WTC11 (cell line): ENCODE data around the gene CHRM5. TPM values are rescaled to one million over a fixed set of nuclear protein-coding genes. Genes with fewer than 3 reads are reported as not detected.

ENCODE experiments used
- ATAC-seq: fragments of 200-7000 bp; cut with Tn5 transposase; 2 replicates; pipeline ENCODE4 v1.10.0; 2021; ENCODE audit warnings: mild to moderate bottlenecking, moderate library complexity
- CTCF ChIA-PET: fragments of 300-600 bp; sonication (Branson Sonifier 250); formaldehyde crosslinking; loops from one replicate; lab custom pipeline; 2021; ENCODE audit warnings: antibody characterized with exemption; lab: Charles Lee
- POLR2A ChIA-PET: fragments of 350-600 bp; sonication (Branson Sonifier 250); formaldehyde crosslinking; loops from one replicate; lab custom pipeline; 2021; ENCODE audit warnings: antibody characterized with exemption; lab: Charles Lee
- DNase-seq: peaks from one replicate; pipeline ENCODE4 v3.0.0; 2021; ENCODE audit warnings: low spot score
- H3K27ac Mint-ChIP-seq: 2 replicates; pipeline ENCODE4 v1.8.0; 2021; ENCODE audit warnings: mixed read lengths
- H3K27me3 Mint-ChIP-seq: 2 replicates; pipeline ENCODE4 v1.8.0; 2021; ENCODE audit warnings: low read depth, mild to moderate bottlenecking, moderate library complexity, mixed read lengths
- H3K36me3 Mint-ChIP-seq: 2 replicates; pipeline ENCODE4 v1.8.0; 2021; ENCODE audit warnings: mixed read lengths
- H3K4me1 Mint-ChIP-seq: 2 replicates; pipeline ENCODE4 v1.8.0; 2022; ENCODE audit warnings: mixed read lengths
- H3K4me3 Mint-ChIP-seq: 2 replicates; pipeline ENCODE4 v1.8.0; 2021; ENCODE audit warnings: mild to moderate bottlenecking, moderate library complexity, mixed read lengths
- H3K9me3 Mint-ChIP-seq: 2 replicates; pipeline ENCODE4 v1.8.0; 2021; ENCODE audit warnings: mixed read lengths
- AFF4 ChIP-seq: sonication (generic); formaldehyde crosslinking; IDR thresholded peaks from 2 replicates; pipeline ENCODE4 v1.8.1; 2023; ENCODE audit warnings: mild to moderate bottlenecking, missing genetic modification reagents, borderline replicate concordance
- ATF1 ChIP-seq: sonication (generic); formaldehyde crosslinking; IDR thresholded peaks from 2 replicates; pipeline ENCODE4 v1.8.1; 2023; ENCODE audit warnings: mild to moderate bottlenecking, moderate library complexity, missing genetic modification reagents
- CBFB ChIP-seq: sonication (generic); formaldehyde crosslinking; IDR thresholded peaks from 2 replicates; pipeline ENCODE4 v1.8.1; 2022; ENCODE audit warnings: mild to moderate bottlenecking, low read depth, missing genetic modification reagents
- EMX1 ChIP-seq: fragments of 250-450 bp; sonication (Bioruptor Pico); IDR thresholded peaks from 2 replicates; pipeline ENCODE4 v1.8.0; 2021; ENCODE audit warnings: mild to moderate bottlenecking
- FOXK1 ChIP-seq: sonication (generic); formaldehyde crosslinking; IDR thresholded peaks from 2 replicates; pipeline ENCODE4 v1.8.0; 2022; ENCODE audit warnings: mild to moderate bottlenecking, moderate library complexity, missing genetic modification reagents
- FOXP1 ChIP-seq: sonication (generic); formaldehyde crosslinking; IDR thresholded peaks from 2 replicates; pipeline ENCODE4 v1.8.0; 2022; ENCODE audit warnings: missing genetic modification reagents, mild to moderate bottlenecking, moderate library complexity, borderline replicate concordance
- GABPB1 ChIP-seq: sonication (generic); formaldehyde crosslinking; IDR thresholded peaks from 2 replicates; pipeline ENCODE4 v1.8.1; 2023; ENCODE audit warnings: mild to moderate bottlenecking, missing genetic modification reagents
- IRF2 ChIP-seq: sonication (generic); formaldehyde crosslinking; IDR thresholded peaks from 2 replicates; pipeline ENCODE4 v1.8.0; 2022; ENCODE audit warnings: low read depth, missing genetic modification reagents, borderline replicate concordance
- MXD4 ChIP-seq: fragments of 250-450 bp; sonication (Bioruptor Pico); IDR thresholded peaks from 2 replicates; pipeline ENCODE4 v1.8.0; 2021; ENCODE audit warnings: mild to moderate bottlenecking, moderate library complexity, borderline replicate concordance
- MYBL2 ChIP-seq: sonication (generic); formaldehyde crosslinking; IDR thresholded peaks from 2 replicates; pipeline ENCODE4 v1.8.1; 2023; ENCODE audit warnings: mild to moderate bottlenecking, moderate library complexity, missing genetic modification reagents
- NFYB ChIP-seq: sonication (generic); formaldehyde crosslinking; conservative IDR thresholded peaks from 2 replicates; pipeline ENCODE4 v1.8.0; 2022; ENCODE audit warnings: low read depth, missing genetic modification reagents
- PRDM15 ChIP-seq: sonication (generic); formaldehyde crosslinking; IDR thresholded peaks from 2 replicates; pipeline ENCODE4 v1.8.0; 2022; ENCODE audit warnings: missing genetic modification reagents
- PRRX2 ChIP-seq: fragments of 250-450 bp; sonication (Bioruptor Pico); IDR thresholded peaks from 2 replicates; pipeline ENCODE4 v1.8.0; 2021; ENCODE audit warnings: mild to moderate bottlenecking
- TP53 ChIP-seq: sonication (generic); formaldehyde crosslinking; IDR thresholded peaks from 2 replicates; pipeline ENCODE4 v1.8.1; 2023; ENCODE audit warnings: mild to moderate bottlenecking, missing genetic modification reagents
- ZNF219 ChIP-seq: sonication (generic); formaldehyde crosslinking; IDR thresholded peaks from 2 replicates; pipeline ENCODE4 v1.8.0; 2023; ENCODE audit warnings: missing genetic modification reagents, mild to moderate bottlenecking, borderline replicate concordance
- ZNF232 ChIP-seq: sonication (generic); formaldehyde crosslinking; IDR thresholded peaks from 2 replicates; pipeline ENCODE4 v1.8.0; 2022; ENCODE audit warnings: mild to moderate bottlenecking, missing genetic modification reagents
- ZNF423 ChIP-seq: fragments of 250-450 bp; sonication (Bioruptor Pico); IDR thresholded peaks from 2 replicates; pipeline ENCODE4 v2.1.2; 2022; ENCODE audit warnings: mild to moderate bottlenecking, moderate library complexity
- ZNF512 ChIP-seq: sonication (generic); formaldehyde crosslinking; IDR thresholded peaks from 2 replicates; pipeline ENCODE4 v1.8.1; 2022; ENCODE audit warnings: missing genetic modification reagents, borderline replicate concordance
- total RNA-seq: library from RNA; stranded (reverse); gene quantifications from 3 replicates; pipeline ENCODE4 v1.2.3, GENCODE V29; 2021
- TF ChIP-seq, protein P1 (sequence below): fragments of 250-450 bp; sonication (Bioruptor Pico); conservative IDR thresholded peaks from 2 replicates; pipeline ENCODE4 v1.9.0; 2021; ENCODE audit warnings: mild to moderate bottlenecking
- TF ChIP-seq, protein P2 (sequence below): fragments of 250-450 bp; sonication (Bioruptor Pico); IDR thresholded peaks from 2 replicates; pipeline ENCODE4 v1.9.0; 2021; ENCODE audit warnings: mild to moderate bottlenecking, borderline replicate concordance

Gene CHRM5
- total RNA-seq, 1 experiment from 2014 or later = not detected

GRCh38 chr15:33960549-33960935, 7.8 kb upstream of the CHRM5 start (continued):
- TF ChIP-seq PRDM15 (CRISPR knock-in tag) = no peak
- no peak for TF ChIP-seq TP53

DNA sequence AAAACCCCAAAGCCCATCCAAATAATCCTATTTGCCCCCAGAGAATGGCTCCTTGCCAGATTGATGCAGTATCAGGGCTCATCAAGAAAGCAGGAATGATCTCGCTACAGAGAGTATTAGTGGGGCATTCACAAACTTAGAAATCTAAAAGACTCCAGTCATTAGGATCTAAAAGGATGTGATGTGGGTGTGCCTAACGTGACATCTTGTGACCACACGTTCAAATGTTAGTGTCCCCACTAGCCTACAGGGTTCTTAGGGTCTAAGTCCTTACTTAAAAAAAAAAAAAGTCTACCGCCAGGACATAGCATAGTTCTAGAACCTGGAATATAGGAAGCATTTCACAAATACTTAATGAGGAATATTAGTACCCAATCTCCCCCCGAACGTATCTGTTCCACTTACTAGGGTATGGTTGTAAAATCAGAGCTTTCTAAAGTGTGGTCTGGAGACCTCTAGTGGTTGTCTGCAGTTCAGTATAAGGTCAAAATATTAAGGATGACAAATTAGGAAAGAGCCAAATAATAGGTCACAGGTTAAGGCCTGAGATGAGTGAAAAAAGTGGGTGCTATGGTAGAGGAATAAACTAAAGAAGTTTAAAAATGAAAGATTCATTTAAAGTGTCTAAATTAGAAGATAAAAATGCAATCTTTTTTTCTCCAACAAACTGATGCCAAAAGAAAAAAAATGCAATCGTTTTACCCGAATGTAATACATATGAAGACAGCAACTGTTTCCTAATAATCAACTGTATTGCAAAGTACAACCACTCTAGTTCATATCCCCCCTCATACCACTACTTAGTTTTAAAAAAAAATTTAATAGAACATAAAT, 4.2 kb upstream of the CHRM5 start:
- DNase-seq = no peak
- H3K27me3 Mint-ChIP-seq = no peaks in the 10 kb centered on the region
- no peak overlapping the region for H3K27ac Mint-ChIP-seq
- CTCF ChIA-PET = interaction anchor here (0.5 to 1.4 kb wide), 19 partner anchors 12 to 671 kb away, joined by 3 to 10 read pairs (median 3); no protein-coding TSS in a partner anchor
- no peak overlapping the region for H3K4me3 Mint-ChIP-seq
- H3K9me3 Mint-ChIP-seq = no peaks in the 10 kb centered on the region
- H3K4me1 Mint-ChIP-seq = peaks cover 7% of the 10 kb centered on the region; the same call in 1 of the 2 replicates
- H3K36me3 Mint-ChIP-seq = no peaks in the 10 kb centered on the region
- POLR2A ChIA-PET = interaction anchor here (0.5 to 0.7 kb wide), 3 partner anchors 48 to 215 kb away, joined by 3 read pairs; no protein-coding TSS in a partner anchor
- peak; percentile 80 for ATAC-seq
- TF ChIP-seq FOXP1 (CRISPR knock-in tag) = no peak
- no peak for TF ChIP-seq EMX1 (CRISPR knock-in tag)
- TF ChIP-seq IRF2 = no peak
- TF ChIP-seq ATF1 (CRISPR knock-in tag) = no peak
- TF ChIP-seq, protein P1, sequence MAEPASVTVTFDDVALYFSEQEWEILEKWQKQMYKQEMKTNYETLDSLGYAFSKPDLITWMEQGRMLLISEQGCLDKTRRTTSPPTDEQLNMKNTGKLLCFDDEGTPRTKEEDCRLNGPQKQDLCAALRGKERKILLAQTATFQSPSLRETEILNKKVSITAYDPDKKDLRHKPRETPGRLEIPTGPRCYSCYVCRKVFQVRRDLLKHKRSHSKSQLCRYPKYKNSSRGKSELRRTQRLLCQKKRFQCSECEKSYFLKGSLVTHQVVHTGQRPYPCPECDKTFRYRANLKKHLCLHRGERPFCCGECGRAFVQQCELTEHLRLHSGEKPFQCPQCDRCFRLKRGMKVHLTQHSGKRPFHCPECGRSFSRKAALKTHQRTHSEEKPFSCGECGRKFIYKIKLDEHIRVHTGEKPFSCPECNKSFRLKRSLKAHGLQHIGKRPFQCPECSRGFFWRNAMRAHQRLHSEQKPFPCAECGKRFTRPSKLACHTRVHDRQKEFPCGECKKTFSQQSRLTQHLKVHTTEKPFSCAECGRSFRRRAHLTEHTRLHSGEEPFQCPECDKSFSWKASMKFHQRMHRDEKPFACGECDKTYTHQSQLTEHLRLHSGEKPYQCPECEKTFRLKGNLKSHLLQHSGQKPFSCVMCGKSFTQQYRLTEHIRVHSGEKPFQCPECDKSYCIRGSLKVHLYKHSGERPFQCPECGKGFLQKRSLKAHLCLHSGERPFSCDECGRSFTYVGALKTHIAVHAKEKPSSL (CRISPR knock-in tag) = no peak
- TF ChIP-seq ZNF232 (CRISPR knock-in tag) = no peak
- TF ChIP-seq, protein P2, sequence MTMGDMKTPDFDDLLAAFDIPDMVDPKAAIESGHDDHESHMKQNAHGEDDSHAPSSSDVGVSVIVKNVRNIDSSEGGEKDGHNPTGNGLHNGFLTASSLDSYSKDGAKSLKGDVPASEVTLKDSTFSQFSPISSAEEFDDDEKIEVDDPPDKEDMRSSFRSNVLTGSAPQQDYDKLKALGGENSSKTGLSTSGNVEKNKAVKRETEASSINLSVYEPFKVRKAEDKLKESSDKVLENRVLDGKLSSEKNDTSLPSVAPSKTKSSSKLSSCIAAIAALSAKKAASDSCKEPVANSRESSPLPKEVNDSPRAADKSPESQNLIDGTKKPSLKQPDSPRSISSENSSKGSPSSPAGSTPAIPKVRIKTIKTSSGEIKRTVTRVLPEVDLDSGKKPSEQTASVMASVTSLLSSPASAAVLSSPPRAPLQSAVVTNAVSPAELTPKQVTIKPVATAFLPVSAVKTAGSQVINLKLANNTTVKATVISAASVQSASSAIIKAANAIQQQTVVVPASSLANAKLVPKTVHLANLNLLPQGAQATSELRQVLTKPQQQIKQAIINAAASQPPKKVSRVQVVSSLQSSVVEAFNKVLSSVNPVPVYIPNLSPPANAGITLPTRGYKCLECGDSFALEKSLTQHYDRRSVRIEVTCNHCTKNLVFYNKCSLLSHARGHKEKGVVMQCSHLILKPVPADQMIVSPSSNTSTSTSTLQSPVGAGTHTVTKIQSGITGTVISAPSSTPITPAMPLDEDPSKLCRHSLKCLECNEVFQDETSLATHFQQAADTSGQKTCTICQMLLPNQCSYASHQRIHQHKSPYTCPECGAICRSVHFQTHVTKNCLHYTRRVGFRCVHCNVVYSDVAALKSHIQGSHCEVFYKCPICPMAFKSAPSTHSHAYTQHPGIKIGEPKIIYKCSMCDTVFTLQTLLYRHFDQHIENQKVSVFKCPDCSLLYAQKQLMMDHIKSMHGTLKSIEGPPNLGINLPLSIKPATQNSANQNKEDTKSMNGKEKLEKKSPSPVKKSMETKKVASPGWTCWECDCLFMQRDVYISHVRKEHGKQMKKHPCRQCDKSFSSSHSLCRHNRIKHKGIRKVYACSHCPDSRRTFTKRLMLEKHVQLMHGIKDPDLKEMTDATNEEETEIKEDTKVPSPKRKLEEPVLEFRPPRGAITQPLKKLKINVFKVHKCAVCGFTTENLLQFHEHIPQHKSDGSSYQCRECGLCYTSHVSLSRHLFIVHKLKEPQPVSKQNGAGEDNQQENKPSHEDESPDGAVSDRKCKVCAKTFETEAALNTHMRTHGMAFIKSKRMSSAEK (CRISPR knock-in tag) = no peak
- TF ChIP-seq GABPB1 = no peak
- no peak for TF ChIP-seq FOXK1
- TF ChIP-seq NFYB (CRISPR knock-in tag) = no peak
- no peak for TF ChIP-seq ZNF423 (CRISPR knock-in tag)
- TF ChIP-seq AFF4 (CRISPR knock-in tag) = no peak
- TF ChIP-seq ZNF219 (CRISPR knock-in tag) = no peak
- TF ChIP-seq PRRX2 (CRISPR knock-in tag) = no peak
- no peak for TF ChIP-seq CBFB (CRISPR knock-in tag)
- TF ChIP-seq ZNF512 = no peak
- no peak for TF ChIP-seq MYBL2 (CRISPR knock-in tag)
- no peak for TF ChIP-seq MXD4 (CRISPR knock-in tag)
